ENCODE data around the gene ZSCAN5A.
A peak's percentile ranks its signal among the peaks of the same experiment; 100 is the strongest.
"Not testable (repeated sequence)": the region's sequence is repeated elsewhere in the genome, so short reads cannot be mapped to it uniquely, and the experiment has no call there.

The ZSCAN5A gene

GRCh38 chr19:56335371-56335770 lies 20.7 kb upstream of the ZSCAN5A start:
- H3K9me3 ChIP-seq (ENCODE audit: control insufficient read depth, low read length); H3K36me3 ChIP-seq (ENCODE audit: control insufficient read depth, insufficient read depth, low read length); H3K4me3 ChIP-seq (ENCODE audit: low read length); H3K4me1 ChIP-seq (ENCODE audit: control insufficient read depth, insufficient read depth, low read length); H3K9ac ChIP-seq (ENCODE audit: low read length); H3K27me3 ChIP-seq (ENCODE audit: control insufficient read depth, insufficient read depth, low read length): not testable (repeated sequence)

- no peaks in the 10 kb centered on the region for H3K4me1 ChIP-seq (ENCODE audit: control insufficient read depth, insufficient read depth, low read length)
- no peaks in the 10 kb centered on the region for H3K27me3 ChIP-seq (ENCODE audit: control insufficient read depth, insufficient read depth, low read length)
- no peak overlapping the region for H3K4me3 ChIP-seq (ENCODE audit: low read length)
- H3K36me3 ChIP-seq (ENCODE audit: control insufficient read depth, insufficient read depth, low read length), result no peaks in the 10 kb centered on the region
- no peak overlapping the region for H3K9ac ChIP-seq (ENCODE audit: low read length)
- no peaks in the 10 kb centered on the region for H3K9me3 ChIP-seq (ENCODE audit: control insufficient read depth, low read length)
Measured at GRCh38 chr19:56333506-56333905, 18.9 kb upstream of the ZSCAN5A start.

- Histone ChIP-seq H3K9ac (ENCODE audit: low read length) (no peak overlapping the region), H3K9me3 (ENCODE audit: control insufficient read depth, low read length) (no peaks in the 10 kb centered on the region), H3K27me3 (ENCODE audit: control insufficient read depth, insufficient read depth, low read length) (no peaks in the 10 kb centered on the region), H3K36me3 (ENCODE audit: control insufficient read depth, insufficient read depth, low read length) (no peaks in the 10 kb centered on the region), H3K4me3 (ENCODE audit: low read length) (no peak overlapping the region), H3K4me1 (ENCODE audit: control insufficient read depth, insufficient read depth, low read length) (no peaks in the 10 kb centered on the region)
Measured at GRCh38 chr19:56332695-56333094, 18.1 kb upstream of the ZSCAN5A start.

GRCh38 chr19:56324436-56324835 lies 9.8 kb upstream of the ZSCAN5A start:
- no peaks in the 10 kb centered on the region for H3K9me3 ChIP-seq (ENCODE audit: control insufficient read depth, low read length)
- H3K4me1 ChIP-seq (ENCODE audit: control insufficient read depth, insufficient read depth, low read length), result no peaks in the 10 kb centered on the region
- H3K36me3 ChIP-seq (ENCODE audit: control insufficient read depth, insufficient read depth, low read length), result no peaks in the 10 kb centered on the region
- no peak overlapping the region for H3K4me3 ChIP-seq (ENCODE audit: low read length)
- no peak overlapping the region for H3K9ac ChIP-seq (ENCODE audit: low read length)
- no peaks in the 10 kb centered on the region for H3K27me3 ChIP-seq (ENCODE audit: control insufficient read depth, insufficient read depth, low read length)

GRCh38 chr19:56321989-56322440 lies 7.4 kb upstream of the ZSCAN5A start:
- no peaks in the 10 kb centered on the region for H3K9me3 ChIP-seq (ENCODE audit: control insufficient read depth, low read length)
- no peak overlapping the region for H3K4me3 ChIP-seq (ENCODE audit: low read length)
- no peaks in the 10 kb centered on the region for H3K4me1 ChIP-seq (ENCODE audit: control insufficient read depth, insufficient read depth, low read length)
- no peaks in the 10 kb centered on the region for H3K27me3 ChIP-seq (ENCODE audit: control insufficient read depth, insufficient read depth, low read length)
- no peaks in the 10 kb centered on the region for H3K36me3 ChIP-seq (ENCODE audit: control insufficient read depth, insufficient read depth, low read length)
- H3K9ac ChIP-seq (ENCODE audit: low read length), result no peak overlapping the region

GRCh38 chr19:56321254-56321988 lies 6.8 kb upstream of the ZSCAN5A start:
- no peak overlapping the region for H3K9ac ChIP-seq (ENCODE audit: low read length)
- H3K27me3 ChIP-seq (ENCODE audit: control insufficient read depth, insufficient read depth, low read length), result no peaks in the 10 kb centered on the region
- H3K4me3 ChIP-seq (ENCODE audit: low read length), result no peak overlapping the region
- no peaks in the 10 kb centered on the region for H3K36me3 ChIP-seq (ENCODE audit: control insufficient read depth, insufficient read depth, low read length)
- no peaks in the 10 kb centered on the region for H3K9me3 ChIP-seq (ENCODE audit: control insufficient read depth, low read length)
- no peaks in the 10 kb centered on the region for H3K4me1 ChIP-seq (ENCODE audit: control insufficient read depth, insufficient read depth, low read length)

- no peak overlapping the region for H3K4me3 ChIP-seq (ENCODE audit: low read length)
- no peak overlapping the region for H3K9ac ChIP-seq (ENCODE audit: low read length)
- H3K4me1 ChIP-seq (ENCODE audit: control insufficient read depth, insufficient read depth, low read length), result peaks cover 8% of the 10 kb centered on the region
- no peaks in the 10 kb centered on the region for H3K9me3 ChIP-seq (ENCODE audit: control insufficient read depth, low read length)
- no peaks in the 10 kb centered on the region for H3K27me3 ChIP-seq (ENCODE audit: control insufficient read depth, insufficient read depth, low read length)
- no peaks in the 10 kb centered on the region for H3K36me3 ChIP-seq (ENCODE audit: control insufficient read depth, insufficient read depth, low read length)
Measured at GRCh38 chr19:56319991-56320390, 5.4 kb upstream of the ZSCAN5A start.

- H3K4me1 ChIP-seq (ENCODE audit: control insufficient read depth, insufficient read depth, low read length), result peaks cover 8% of the 10 kb centered on the region
Measured at GRCh38 chr19:56317749-56318148, 3.1 kb upstream of the ZSCAN5A start.

GRCh38 chr19:56316728-56317127 lies 2.1 kb upstream of the ZSCAN5A start:
- Histone ChIP-seq H3K4me1 (ENCODE audit: control insufficient read depth, insufficient read depth, low read length) (peaks cover 8% of the 10 kb centered on the region), H3K4me3 (ENCODE audit: low read length) (no peak overlapping the region), H3K9me3 (ENCODE audit: control insufficient read depth, low read length) (no peaks in the 10 kb centered on the region)

More at GRCh38 chr19:56317749-56318148, 3.1 kb upstream of the ZSCAN5A start:
- Histone ChIP-seq H3K9me3 (ENCODE audit: control insufficient read depth, low read length) (no peaks in the 10 kb centered on the region), H3K36me3 (ENCODE audit: control insufficient read depth, insufficient read depth, low read length) (no peaks in the 10 kb centered on the region), H3K9ac (ENCODE audit: low read length) (no peak overlapping the region), H3K4me3 (ENCODE audit: low read length) (no peak overlapping the region), H3K27me3 (ENCODE audit: control insufficient read depth, insufficient read depth, low read length) (no peaks in the 10 kb centered on the region)

GRCh38 chr19:56315077-56315828 lies 614 bp upstream of the ZSCAN5A start:
- peaks cover 8% of the 10 kb centered on the region for H3K4me1 ChIP-seq (ENCODE audit: control insufficient read depth, insufficient read depth, low read length)
- peak overlapping the region; percentile 87 for H3K9ac ChIP-seq (ENCODE audit: low read length)
- no peaks in the 10 kb centered on the region for H3K9me3 ChIP-seq (ENCODE audit: control insufficient read depth, low read length)
- H3K4me3 ChIP-seq (ENCODE audit: low read length), result peak overlapping the region; percentile 71
- no peaks in the 10 kb centered on the region for H3K27me3 ChIP-seq (ENCODE audit: control insufficient read depth, insufficient read depth, low read length)
- no peaks in the 10 kb centered on the region for H3K36me3 ChIP-seq (ENCODE audit: control insufficient read depth, insufficient read depth, low read length)

More at GRCh38 chr19:56316728-56317127, 2.1 kb upstream of the ZSCAN5A start:
- no peak overlapping the region for H3K9ac ChIP-seq (ENCODE audit: low read length)
- no peaks in the 10 kb centered on the region for H3K36me3 ChIP-seq (ENCODE audit: control insufficient read depth, insufficient read depth, low read length)
- no peaks in the 10 kb centered on the region for H3K27me3 ChIP-seq (ENCODE audit: control insufficient read depth, insufficient read depth, low read length)

- Histone ChIP-seq H3K4me3 (ENCODE audit: low read length) (peak overlapping the region; percentile 71), H3K9ac (ENCODE audit: low read length) (peak overlapping the region; percentile 87), H3K9me3 (ENCODE audit: control insufficient read depth, low read length) (no peaks in the 10 kb centered on the region), H3K36me3 (ENCODE audit: control insufficient read depth, insufficient read depth, low read length) (no peaks in the 10 kb centered on the region), H3K27me3 (ENCODE audit: control insufficient read depth, insufficient read depth, low read length) (no peaks in the 10 kb centered on the region), H3K4me1 (ENCODE audit: control insufficient read depth, insufficient read depth, low read length) (peaks cover 8% of the 10 kb centered on the region)
Measured at GRCh38 chr19:56314018-56314380, 640 bp downstream of the ZSCAN5A start.

GRCh38 chr19:56312787-56313657 lies 1.6 kb downstream of the ZSCAN5A start:
- Histone ChIP-seq H3K4me1 (ENCODE audit: control insufficient read depth, insufficient read depth, low read length) (peaks cover 8% of the 10 kb centered on the region), H3K36me3 (ENCODE audit: control insufficient read depth, insufficient read depth, low read length) (no peaks in the 10 kb centered on the region), H3K27me3 (ENCODE audit: control insufficient read depth, insufficient read depth, low read length) (no peaks in the 10 kb centered on the region), H3K9me3 (ENCODE audit: control insufficient read depth, low read length) (no peaks in the 10 kb centered on the region), H3K4me3 (ENCODE audit: low read length) (no peak overlapping the region), H3K9ac (ENCODE audit: low read length) (no peak overlapping the region)

Measured in mucosa of stomach (tissue), 1 donor.